CD14-positive monocyte (primary cell): ENCODE measurements around the gene DACT3. TPM values are rescaled to one million over a fixed set of nuclear protein-coding genes. Genes with fewer than 3 reads are reported as not detected.

ENCODE experiments used
- DNase-seq, 3 donors: peaks; one replicate each; pipeline ENCODE4 v3.0.0-alpha.2; 2011 to 2022
- H2AFZ ChIP-seq: 2 replicates; pipeline ENCODE4 v1.6.0; 2012; ENCODE audit warnings: mild to moderate bottlenecking, low read depth, low read length, inconsistent platforms; ENCODE audit not compliant: insufficient read depth, poor library complexity, severe bottlenecking
- H3K27ac ChIP-seq, 2 donors: 1 replicate in 1 of 2; 2 replicates in 1 of 2; pipeline ENCODE4 v1.5.1; 2012 to 2013; ENCODE audit warnings: low read length in 2 of 2, control low read depth in 1 of 2, inconsistent platforms in 1 of 2, low read depth in 1 of 2, mild to moderate bottlenecking in 1 of 2
- H3K27me3 ChIP-seq, 2 donors: one replicate each; pipeline versions ENCODE4 v1.6.0 to v1.6.1; 2011 to 2013; ENCODE audit warnings: low read length in 2 of 2; ENCODE audit not compliant: control insufficient read depth in 2 of 2, insufficient read depth in 2 of 2
- H3K36me3 ChIP-seq, 2 donors: replicated peaks in 1 of 2; 1 replicate in 1 of 2; 2 replicates in 1 of 2; pipeline versions ENCODE4 v1.5.1 to v1.6.1; 2012 to 2013; ENCODE audit warnings: low read length in 2 of 2, control low read depth in 1 of 2, inconsistent platforms in 1 of 2, mild to moderate bottlenecking in 1 of 2; ENCODE audit not compliant: insufficient read depth in 2 of 2, control insufficient read depth in 1 of 2
- H3K4me1 ChIP-seq, 2 donors: 1 replicate in 1 of 2; 2 replicates in 1 of 2; pipeline versions ENCODE4 v1.5.1 to v1.6.1; 2012 to 2013; ENCODE audit warnings: low read length in 2 of 2, control low read depth in 1 of 2, inconsistent platforms in 1 of 2, mild to moderate bottlenecking in 1 of 2, moderate library complexity in 1 of 2; ENCODE audit not compliant: insufficient read depth in 2 of 2, control insufficient read depth in 1 of 2
- H3K4me2 ChIP-seq: replicated peaks from 2 replicates; pipeline ENCODE3; 2012; ENCODE audit warnings: low read length, moderate library complexity, mild to moderate bottlenecking; ENCODE audit not compliant: poor library complexity, severe bottlenecking; ENCODE audit errors: extremely low read depth
- H3K4me3 ChIP-seq, 3 experiments: fragments of 200-600 bp in 1 of 3; sonication (generic) in 1 of 3; replicated peaks in 1 of 3; 1 replicate in 2 of 3; 2 replicates in 1 of 3; pipeline ENCODE4 v1.5.1; 2011 to 2013; ENCODE audit warnings: low read length in 3 of 3, mild to moderate bottlenecking in 3 of 3, control low read depth in 2 of 3, low read depth in 2 of 3, inconsistent platforms in 1 of 3, moderate library complexity in 1 of 3
- H3K79me2 ChIP-seq: 2 replicates; pipeline ENCODE4 v1.6.0; 2012; ENCODE audit warnings: mild to moderate bottlenecking, control low read depth, inconsistent platforms, low read length, moderate library complexity; ENCODE audit not compliant: insufficient read depth
- H3K9ac ChIP-seq: 2 replicates; pipeline ENCODE4 v1.6.0; 2017; ENCODE audit warnings: low read length, mild to moderate bottlenecking; ENCODE audit not compliant: insufficient read depth, poor library complexity, severe bottlenecking
- H3K9me3 ChIP-seq, 2 donors: replicated peaks in 1 of 2; 1 replicate in 1 of 2; 2 replicates in 1 of 2; pipeline versions ENCODE4 v1.5.1 to v1.6.1; 2012 to 2013; ENCODE audit warnings: low read length in 2 of 2, control low read depth in 1 of 2; ENCODE audit not compliant: control insufficient read depth in 1 of 2, insufficient read depth in 1 of 2
- H4K20me1 ChIP-seq: 2 replicates; pipeline ENCODE4 v1.6.0; 2012; ENCODE audit warnings: mild to moderate bottlenecking, low read length, control low read depth, moderate library complexity; ENCODE audit not compliant: insufficient read depth
- H3K27ac Mint-ChIP-seq, 7 donors: one replicate each; pipeline ENCODE4 v1.8.0; 2020; ENCODE audit warnings: mild to moderate bottlenecking in 7 of 7, mixed read lengths in 7 of 7, moderate library complexity in 6 of 7, inconsistent platforms in 2 of 7
- H3K27me3 Mint-ChIP-seq, 3 donors: one replicate each; pipeline ENCODE4 v1.8.0; 2021 to 2022; ENCODE audit warnings: low read depth in 3 of 3, mild to moderate bottlenecking in 3 of 3, mixed read lengths in 3 of 3, moderate library complexity in 3 of 3, inconsistent platforms in 1 of 3
- H3K36me3 Mint-ChIP-seq, 2 donors: one replicate each; pipeline ENCODE4 v1.8.0; 2020; ENCODE audit warnings: mixed read lengths in 2 of 2, inconsistent platforms in 1 of 2, mild to moderate bottlenecking in 1 of 2
- H3K4me1 Mint-ChIP-seq: one replicate; pipeline ENCODE4 v1.8.0; 2020; ENCODE audit warnings: mild to moderate bottlenecking, mixed read lengths
- H3K4me3 Mint-ChIP-seq, 2 donors: one replicate each; pipeline ENCODE4 v1.8.0; 2020; ENCODE audit warnings: mild to moderate bottlenecking in 2 of 2, mixed read lengths in 2 of 2, moderate library complexity in 1 of 2
- H3K9me3 Mint-ChIP-seq, 7 donors: one replicate each; pipeline ENCODE4 v1.8.0; 2020 to 2022; ENCODE audit warnings: mixed read lengths in 7 of 7, mild to moderate bottlenecking in 6 of 7, moderate library complexity in 6 of 7, inconsistent platforms in 2 of 7
- WGBS: methylation state at CpG from one replicate; pipeline ENCODE4 v1.1.5; 2013; ENCODE audit warnings: missing lambda C conversion rate; ENCODE audit not compliant: insufficient coverage; 5-methylcytosine and 5-hydroxymethylcytosine counted together
- intact Hi-C, 2 donors: fragments of 100-400 bp; cut with micrococcal nuclease; formaldehyde crosslinking; loops; one replicate each; pipeline versions ENCODE4 v1.15.0 to v1.15.1; 2023
- polyA plus RNA-seq, 3 donors: library from polyadenylated mRNA; depleted of rRNA in 1 of 3; unstranded in 2 of 3; stranded (reverse) in 1 of 3; fragments of 300-500 nt in 2 of 3; fragments of >200 nt in 1 of 3; fragmentation: Illumina TruSeq in 2 of 3; gene quantifications; 1 replicate in 2 of 3; 2 replicates in 1 of 3; pipeline ENCODE4 v1.2.3, GENCODE V29; 2012 to 2021
- TF ChIP-seq, protein P1 (sequence below): fragments of 200-600 bp; IDR thresholded peaks from one replicate; pipeline ENCODE4 v1.8.0; 2022; ENCODE audit warnings: antibody characterized with exemption, mild to moderate bottlenecking

DACT3 gene
- polyA plus RNA-seq, 3 donors, result 0.05 to 0.23 (median 0.09) TPM

DNA sequence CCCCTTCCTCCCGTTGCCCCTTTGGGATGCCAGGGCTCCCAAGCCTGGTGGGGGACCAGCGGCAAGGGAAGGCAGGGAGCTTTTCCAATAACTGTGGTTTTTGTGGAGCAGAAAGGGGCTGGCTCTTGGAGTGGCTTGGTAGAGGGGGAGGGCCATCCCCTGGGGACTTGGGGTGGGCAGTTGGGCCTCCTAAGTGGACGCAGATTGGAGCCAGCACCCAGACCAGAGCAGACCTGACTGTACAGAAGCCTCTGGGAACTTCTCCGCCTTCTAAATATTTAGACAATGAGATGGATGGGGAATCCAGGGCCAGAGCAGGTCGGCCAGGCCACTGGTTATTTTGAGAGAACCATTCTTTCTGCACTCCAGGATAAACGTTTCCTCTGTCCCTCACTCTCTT is 40.3 kb downstream of the DACT3 start:
- Histone ChIP-seq H3K9ac (peak overlapping the region; percentile 58), H3K36me3 (peaks cover 0 to 4% of the 10 kb centered on the region in 2 donors), H3K4me1 (peaks cover 82 to 92% of the 10 kb centered on the region in 2 donors), H3K79me2 (peaks cover 6% of the 10 kb centered on the region), H3K27ac (peak overlapping the region; percentile 84 to 91), H3K9me3 (no peaks in the 10 kb centered on the region), H4K20me1 (no peaks in the 10 kb centered on the region), H2AFZ (no peak overlapping the region), H3K4me3 (peak overlapping the region in 1 of 3 experiments; percentile 46), H3K27me3 (peaks cover 0 to 9% of the 10 kb centered on the region in 2 donors), H3K4me2 (peak overlapping the region; percentile 47)
- 83% methylated on average over 3 of the region's 6 CpGs for WGBS
- TF ChIP-seq, protein P1, sequence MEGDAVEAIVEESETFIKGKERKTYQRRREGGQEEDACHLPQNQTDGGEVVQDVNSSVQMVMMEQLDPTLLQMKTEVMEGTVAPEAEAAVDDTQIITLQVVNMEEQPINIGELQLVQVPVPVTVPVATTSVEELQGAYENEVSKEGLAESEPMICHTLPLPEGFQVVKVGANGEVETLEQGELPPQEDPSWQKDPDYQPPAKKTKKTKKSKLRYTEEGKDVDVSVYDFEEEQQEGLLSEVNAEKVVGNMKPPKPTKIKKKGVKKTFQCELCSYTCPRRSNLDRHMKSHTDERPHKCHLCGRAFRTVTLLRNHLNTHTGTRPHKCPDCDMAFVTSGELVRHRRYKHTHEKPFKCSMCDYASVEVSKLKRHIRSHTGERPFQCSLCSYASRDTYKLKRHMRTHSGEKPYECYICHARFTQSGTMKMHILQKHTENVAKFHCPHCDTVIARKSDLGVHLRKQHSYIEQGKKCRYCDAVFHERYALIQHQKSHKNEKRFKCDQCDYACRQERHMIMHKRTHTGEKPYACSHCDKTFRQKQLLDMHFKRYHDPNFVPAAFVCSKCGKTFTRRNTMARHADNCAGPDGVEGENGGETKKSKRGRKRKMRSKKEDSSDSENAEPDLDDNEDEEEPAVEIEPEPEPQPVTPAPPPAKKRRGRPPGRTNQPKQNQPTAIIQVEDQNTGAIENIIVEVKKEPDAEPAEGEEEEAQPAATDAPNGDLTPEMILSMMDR, result no peak
- intact Hi-C loops, result no loop called here
- peaks cover 0 to 5% (median 0%) of the 10 kb centered on the region in 7 donors for H3K9me3 Mint-ChIP-seq
- H3K27ac Mint-ChIP-seq, result peak overlapping the region; percentile 91 to 96 (median 94)
- DNase-seq, result no peak
- H3K27me3 Mint-ChIP-seq, result peaks cover 18 to 22% (median 21%) of the 10 kb centered on the region in 3 donors
- H3K4me1 Mint-ChIP-seq, result peaks cover 76% of the 10 kb centered on the region
- H3K36me3 Mint-ChIP-seq, result peaks cover 26 to 29% of the 10 kb centered on the region in 2 donors
- H3K4me3 Mint-ChIP-seq, result no peak overlapping the region

DNA sequence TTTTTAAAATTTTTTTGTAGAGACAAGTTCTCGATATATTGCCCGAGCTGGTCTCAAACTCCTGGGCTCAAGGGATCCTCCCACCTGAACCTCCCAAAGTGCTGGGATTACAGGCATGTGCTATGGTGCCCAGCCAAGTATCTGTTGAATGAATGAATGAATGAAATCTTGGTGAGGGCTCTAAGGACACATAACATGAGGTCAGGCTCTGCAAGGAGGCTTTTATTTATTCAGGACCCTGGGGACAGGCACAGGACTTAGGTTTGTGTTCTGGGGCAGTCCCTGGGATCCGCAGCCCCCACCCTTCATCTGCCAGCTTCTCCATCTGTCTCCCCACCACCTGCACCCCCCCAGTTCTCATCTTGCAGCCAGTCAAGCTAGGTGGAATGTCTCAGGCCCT is 40.7 kb downstream of the DACT3 start:
- H3K9me3 Mint-ChIP-seq, result peaks cover 0 to 5% (median 0%) of the 10 kb centered on the region in 7 donors
- peak overlapping the region; percentile 47 for H3K4me2 ChIP-seq
- peaks cover 78 to 87% of the 10 kb centered on the region in 2 donors for H3K4me1 ChIP-seq
- H2AFZ ChIP-seq, result no peak overlapping the region
- peak overlapping the region; percentile 84 to 91 for H3K27ac ChIP-seq
- peak overlapping the region; percentile 91 to 96 (median 94) for H3K27ac Mint-ChIP-seq
- TF ChIP-seq, protein P1, result no peak
- H3K4me1 Mint-ChIP-seq, result peaks cover 71% of the 10 kb centered on the region
- DNase-seq, result no peak
- peak overlapping the region; percentile 58 for H3K9ac ChIP-seq
- H3K9me3 ChIP-seq, result no peaks in the 10 kb centered on the region
- peak overlapping the region; percentile 45 to 83 for H3K4me3 Mint-ChIP-seq
- H3K36me3 ChIP-seq, result peaks cover 0 to 4% of the 10 kb centered on the region in 2 donors
- no peaks in the 10 kb centered on the region for H4K20me1 ChIP-seq
- peaks cover 6% of the 10 kb centered on the region for H3K79me2 ChIP-seq
- peak overlapping the region in 1 of 3 experiments; percentile 46 for H3K4me3 ChIP-seq
- 100% methylated on average over 1 of the region's 3 CpGs for WGBS
- H3K27me3 Mint-ChIP-seq, result peaks cover 23 to 26% (median 24%) of the 10 kb centered on the region in 3 donors
- peaks cover 0 to 11% of the 10 kb centered on the region in 2 donors for H3K27me3 ChIP-seq
- intact Hi-C loops, result no loop called here
- peaks cover 26 to 29% of the 10 kb centered on the region in 2 donors for H3K36me3 Mint-ChIP-seq
